ENCODE measurements around the gene BCL3.

The BCL3 gene

DNA sequence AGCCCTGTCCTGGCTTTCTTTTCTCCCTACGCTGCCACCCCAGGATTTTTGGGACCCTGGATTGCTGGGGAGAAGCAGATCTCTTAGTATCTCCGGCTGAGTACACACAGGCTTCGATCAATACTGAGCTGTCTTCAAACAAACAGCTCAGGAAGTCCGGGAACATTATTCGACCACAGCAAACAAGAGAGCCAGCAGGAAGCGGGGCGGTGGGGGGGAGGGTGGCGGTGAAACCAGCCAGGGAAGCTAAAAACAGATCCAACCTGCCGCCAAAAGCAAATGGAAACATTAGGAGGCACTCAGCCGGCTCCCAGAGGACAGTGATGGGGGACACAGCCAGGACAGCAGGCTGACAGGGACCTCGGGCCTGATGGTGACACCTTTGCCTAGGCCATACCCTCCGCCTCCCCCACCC is 48.2 kb downstream of the BCL3 start:
- DNase-seq: peak; percentile 77

DNA sequence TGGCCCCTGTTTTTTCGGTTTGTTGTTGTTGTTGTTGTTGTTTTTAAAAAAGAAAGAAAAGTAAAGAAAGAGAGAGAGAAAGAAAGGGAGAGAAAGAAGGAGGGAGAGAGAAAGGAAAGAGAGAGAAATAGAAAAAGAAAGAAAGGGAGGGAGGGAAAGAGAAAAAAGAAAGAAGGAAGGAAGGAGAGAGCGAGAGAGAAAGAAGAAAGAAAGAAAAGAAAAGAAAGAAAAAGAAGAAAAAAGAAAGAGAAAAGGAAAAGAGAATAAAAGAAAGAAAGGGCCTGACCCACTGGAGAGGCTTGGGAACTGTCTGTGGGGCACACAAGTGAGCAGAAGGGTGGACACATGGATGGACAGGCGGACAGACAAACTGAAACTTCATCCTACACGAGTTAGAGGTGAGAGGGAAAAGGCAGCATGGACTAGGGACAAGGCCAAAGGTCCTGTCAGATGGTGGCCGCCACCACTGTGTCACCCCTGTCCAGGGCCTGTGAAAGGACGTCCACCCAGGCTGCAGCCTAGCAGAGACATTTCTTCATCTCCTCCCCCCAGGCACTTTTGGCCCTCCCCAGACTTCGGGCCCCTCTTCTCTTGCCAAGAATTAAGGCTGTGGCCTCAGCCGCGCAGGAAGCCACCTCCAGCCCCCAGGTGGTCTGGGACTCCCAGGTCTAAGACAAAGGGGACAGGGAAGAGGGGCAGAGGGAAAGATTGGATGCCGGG is 51.3 kb downstream of the BCL3 start:
- DNase-seq: no peak

DNA sequence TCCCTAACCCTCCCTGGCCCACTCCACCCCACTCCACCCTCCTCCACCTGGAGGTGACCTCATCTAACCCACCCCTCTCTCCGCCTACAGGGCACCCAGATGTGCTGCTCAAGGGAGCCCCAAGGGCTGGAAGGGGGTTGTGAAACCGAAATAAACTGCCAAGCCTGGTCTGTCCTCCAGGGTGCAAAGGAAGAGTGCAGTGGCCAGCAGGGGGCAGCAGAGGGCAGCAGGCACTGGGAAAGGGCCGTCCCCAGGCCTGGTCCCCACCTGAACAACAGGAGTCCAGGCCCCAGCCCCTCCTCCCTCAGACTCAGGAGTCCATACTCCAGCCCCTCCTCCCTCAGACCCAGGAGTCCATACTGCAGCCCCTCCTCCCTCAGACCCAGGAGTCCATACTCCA is 52.0 kb downstream of the BCL3 start:
- peak; percentile 62 for DNase-seq

DNA sequence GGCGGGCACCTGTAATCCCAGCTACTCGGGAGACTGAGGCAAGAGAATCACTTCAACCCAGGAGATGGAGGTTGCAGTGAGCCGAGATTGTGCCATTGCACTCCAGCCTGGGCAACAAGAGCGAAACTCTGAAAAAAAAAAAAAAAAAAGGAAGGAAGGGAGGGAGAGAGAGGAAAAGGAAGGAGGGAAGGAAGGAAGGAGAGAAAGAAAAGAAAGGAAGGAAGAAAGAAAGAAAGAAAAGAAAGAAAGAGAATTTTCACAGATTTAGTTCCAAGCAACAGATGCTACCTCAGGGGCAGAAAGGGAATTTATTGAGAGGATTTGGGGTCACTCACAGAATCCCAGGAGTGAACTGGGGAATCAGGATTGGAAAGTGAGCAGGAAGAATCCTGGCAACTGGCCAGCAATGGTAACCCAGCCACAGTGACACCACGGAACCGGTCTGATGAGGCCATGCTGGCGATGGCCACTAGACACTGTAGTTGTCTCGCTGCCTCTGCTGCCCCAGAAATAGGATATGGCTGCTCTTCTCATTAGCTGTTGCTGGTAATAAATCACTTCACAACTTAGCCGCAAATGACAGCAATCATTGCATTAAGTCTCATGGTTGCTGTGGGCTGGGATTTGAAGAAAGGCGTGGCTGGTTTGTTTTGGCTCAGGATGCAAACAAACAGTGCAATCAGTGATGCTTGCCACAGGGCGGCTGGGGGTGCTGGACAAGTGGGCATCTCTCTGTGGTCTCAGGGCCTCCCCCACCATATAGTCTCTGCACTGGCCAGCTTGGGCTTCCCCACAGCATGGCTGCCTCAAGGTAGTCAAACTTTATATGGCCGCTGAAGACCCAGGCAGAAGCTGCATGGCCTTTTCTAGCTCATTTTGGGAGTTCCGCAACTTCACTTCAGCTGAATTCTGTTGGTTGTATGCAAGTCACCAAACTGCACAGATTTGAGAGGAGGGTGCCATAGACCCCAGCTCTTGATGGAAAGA is 55.2 kb downstream of the BCL3 start:
- no peak for DNase-seq

DNA sequence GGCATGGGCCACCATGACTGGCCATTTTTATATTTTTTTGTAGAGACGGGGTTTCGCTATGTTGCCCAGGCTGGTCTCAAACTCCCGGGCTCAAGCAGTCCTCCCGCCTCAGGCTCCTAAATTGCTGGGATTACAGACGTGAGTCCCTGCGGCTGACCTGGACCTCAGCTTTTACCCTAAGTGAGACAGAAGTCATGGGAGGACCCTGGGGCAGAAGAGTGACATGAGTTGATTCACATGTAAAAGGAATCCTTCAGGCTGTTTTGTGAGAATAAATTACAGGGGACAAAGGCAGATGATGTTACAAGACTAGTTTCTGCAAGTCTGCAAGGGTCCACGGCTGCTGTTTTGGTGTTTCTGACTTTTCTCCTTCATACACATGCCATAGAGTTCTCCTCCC is 57.8 kb downstream of the BCL3 start:
- DNase-seq: no peak

DNA sequence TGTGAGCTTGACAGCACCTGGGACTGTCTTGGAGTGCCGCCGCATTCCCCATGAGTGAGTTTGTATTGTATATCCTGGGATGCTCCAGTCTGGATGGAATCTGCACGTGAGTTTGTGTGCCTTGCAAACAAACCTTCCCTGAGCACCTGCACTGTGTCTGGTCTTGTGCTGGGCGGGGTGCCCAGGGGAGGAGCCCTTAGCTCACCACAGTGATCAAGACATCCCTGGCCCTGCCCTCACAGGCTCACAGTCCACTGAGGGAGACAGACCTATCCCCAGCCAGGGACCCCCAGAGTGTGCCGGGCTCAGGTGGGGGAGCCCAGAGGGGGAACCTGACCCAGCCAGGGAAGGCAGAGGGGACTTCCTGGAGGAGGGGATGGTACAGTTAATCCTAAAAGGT is 58.7 kb downstream of the BCL3 start:
- peak; percentile 75 for DNase-seq

DNA sequence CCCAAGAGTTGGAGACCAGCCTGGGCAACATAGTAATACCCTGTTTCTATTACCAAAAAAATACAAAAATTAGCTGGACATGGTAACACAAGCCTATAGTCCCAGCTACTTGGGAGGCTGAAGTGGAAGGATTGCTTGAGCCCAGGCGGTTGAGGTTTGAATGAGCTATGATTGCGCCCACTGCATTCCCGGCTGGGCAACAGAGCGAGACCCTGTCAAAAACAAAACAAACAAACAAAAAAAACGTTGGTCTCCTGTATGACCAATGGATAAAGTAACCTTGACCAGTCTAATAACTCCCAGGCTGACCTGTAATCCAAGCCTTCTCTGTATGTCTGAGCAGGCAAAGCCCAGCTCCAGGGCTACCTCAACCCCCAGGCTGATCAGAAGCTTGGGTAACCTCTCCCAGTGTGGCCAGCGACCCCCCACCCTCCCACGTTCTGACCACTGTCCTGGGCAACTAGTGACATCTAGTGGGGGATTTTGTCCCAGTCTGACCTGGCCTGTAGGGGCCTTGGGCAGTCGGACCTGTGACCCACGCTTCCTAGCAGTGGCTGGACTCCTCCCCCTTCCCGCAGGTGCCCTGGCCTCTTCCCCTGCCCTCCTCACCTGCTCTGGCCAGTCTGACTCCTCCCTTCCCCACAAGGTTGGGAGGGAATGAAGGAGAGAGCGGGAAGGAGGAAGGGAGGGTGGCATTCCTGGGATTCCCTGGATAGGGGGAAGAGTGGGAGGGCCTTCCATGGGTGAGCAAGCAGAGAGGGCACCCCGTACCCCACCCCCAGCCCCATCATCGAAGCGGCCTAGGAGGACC is 59.3 kb downstream of the BCL3 start:
- DNase-seq: no peak

DNA sequence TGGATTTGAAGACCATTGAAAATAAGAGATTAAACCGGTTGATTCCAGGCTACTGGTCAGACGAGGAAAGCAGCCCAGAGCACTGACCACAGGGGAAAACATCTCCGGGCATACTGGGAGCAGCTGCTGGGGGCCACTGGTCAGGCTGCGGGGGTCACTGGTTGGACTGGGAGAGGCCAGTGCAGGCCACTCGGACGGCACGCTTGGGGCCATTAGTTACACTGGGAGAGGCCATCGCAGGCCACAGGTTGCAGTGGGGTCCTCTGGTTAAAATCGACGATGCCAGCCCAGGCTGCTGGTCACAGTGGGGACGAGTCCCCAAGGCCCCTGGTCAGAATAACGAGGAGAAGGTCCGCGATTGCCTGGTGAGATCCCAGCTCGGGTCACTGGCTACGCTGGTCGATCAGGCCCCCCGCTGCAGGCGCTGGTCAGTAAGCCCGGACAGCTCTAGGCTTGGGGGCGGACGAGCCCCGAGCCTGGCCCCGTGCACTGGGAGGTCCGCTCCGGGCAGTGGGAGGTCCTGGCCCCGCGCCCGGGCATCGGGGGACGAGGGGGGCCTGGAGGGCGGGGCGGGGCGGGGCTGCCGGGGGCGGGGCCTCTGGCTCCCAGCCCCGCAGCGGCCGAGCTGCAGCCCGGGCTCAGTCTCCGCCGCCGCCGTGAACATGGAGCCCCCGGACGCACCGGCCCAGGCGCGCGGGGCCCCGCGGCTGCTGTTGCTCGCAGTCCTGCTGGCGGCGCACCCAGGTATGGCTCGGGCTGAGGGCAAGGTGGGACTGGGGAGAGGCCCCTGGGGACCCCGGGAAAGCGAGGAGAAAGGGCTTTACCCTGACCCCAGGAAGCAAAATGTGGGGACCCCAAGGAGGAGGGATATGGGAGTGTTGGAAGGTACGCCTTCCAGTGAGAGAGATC is 60.2 kb downstream of the BCL3 start, which contains the start of gene BCAM:
Gene BCAM, plus strand, starts transcription at position 641 of the 909 bp plus-strand sequence. Its CDS starts 22 bp downstream, at position 663.
- DNase-seq: peak; percentile 38

Data from NCI-H345 (cell line).